Astrocyte of the cerebellum (primary cell): ENCODE measurements around the gene ZNF219.
A peak's percentile ranks its signal among the peaks of the same experiment; 100 is the strongest.

ENCODE experiments used
- DNase-seq: peaks from one replicate; pipeline ENCODE4 v3.0.0-alpha.2; 2011; ENCODE audit warnings: low read depth
- H3K4me3 ChIP-seq: 2 replicates; pipeline ENCODE4 v1.5.1; 2011; ENCODE audit warnings: mild to moderate bottlenecking, low read depth, low read length, moderate library complexity
- CTCF ChIP-seq: IDR thresholded peaks from 2 replicates; pipeline ENCODE4 v1.5.1; 2012; ENCODE audit warnings: low read length, low read depth, moderate library complexity, mild to moderate bottlenecking; ENCODE audit errors: missing control alignments
- in situ Hi-C: cut with HindIII; loops from 2 replicates; pipeline ENCODE4 v1.10.0; 2017; ENCODE audit warnings: low sequenced_read_pairs

ZNF219 gene

GRCh38 chr14:21103710-21104447 lies 5.4 kb upstream of the ZNF219 start:
- peak overlapping the region; percentile 61 for H3K4me3 ChIP-seq
- in situ Hi-C loops, result no loop called here
- DNase-seq, result peak; percentile 88
- TF ChIP-seq CTCF, result peak; percentile 74

- in situ Hi-C loops, result no loop called here
- TF ChIP-seq CTCF, result no peak
- peak overlapping the region; percentile 61 for H3K4me3 ChIP-seq
- no peak for DNase-seq
These were observed 4.9 kb upstream of the ZNF219 start for GRCh38 chr14:21103411-21103709.

- H3K4me3 ChIP-seq, result peak overlapping the region; percentile 61
- in situ Hi-C loops, result no loop called here
- no peak for DNase-seq
- TF ChIP-seq CTCF, result no peak
These were observed 4.3 kb upstream of the ZNF219 start for GRCh38 chr14:21102521-21103410.

GRCh38 chr14:21101802-21102413 lies 3.5 kb upstream of the ZNF219 start:
- H3K4me3 ChIP-seq, result no peak overlapping the region
- in situ Hi-C loops, result no loop called here
- no peak for DNase-seq
- TF ChIP-seq CTCF, result no peak

- no peak for TF ChIP-seq CTCF
- in situ Hi-C loops, result no loop called here
- no peak for DNase-seq
- no peak within 1 kb of the TSS for H3K4me3 ChIP-seq
These were observed 2.5 kb upstream of the ZNF219 start, which contains the start of gene TMEM253 for GRCh38 chr14:21100931-21101330. TMEM253 (plus strand) TSS chr14:21101066; CDS start chr14:21101344, 278 bp downstream.

GRCh38 chr14:21099596-21099985 lies 1.1 kb upstream of the ZNF219 start:
- in situ Hi-C loops, result no loop called here
- no peak for TF ChIP-seq CTCF
- DNase-seq, result no peak
- no peak overlapping the region for H3K4me3 ChIP-seq
